Hindlimb muscle (tissue), 1 donor: Measurements from ENCODE around the gene NUDT6. TPM values are rescaled to one million over a fixed set of nuclear protein-coding genes. Genes with fewer than 3 reads are reported as not detected.
"Not testable (repeated sequence)": the region's sequence is repeated elsewhere in the genome, so short reads cannot be mapped to it uniquely, and the experiment has no call there.

Experiments used
- DNase-seq: peaks from one replicate; pipeline ENCODE4 v3.0.0-alpha.2; 2013
- polyA plus RNA-seq: library from polyadenylated mRNA; unstranded; fragments of 120-200 nt; gene quantifications from one replicate; pipeline ENCODE4 v1.2.1, GENCODE V29; 2013; ENCODE audit not compliant: insufficient read length

NUDT6 gene
- 7.2 TPM for polyA plus RNA-seq

GRCh38 chr4:122921971-122922876 lies at the start of gene NUDT6:
Gene NUDT6, minus strand, starts transcription at chr4:122922597. Its CDS starts 25 bp downstream, at chr4:122922572.
- peak; percentile 71 for DNase-seq

GRCh38 chr4:122968227-122968812 lies 45.9 kb upstream of the NUDT6 start:
- no peak for DNase-seq

GRCh38 chr4:122967231-122967630 lies 44.8 kb upstream of the NUDT6 start:
- no peak for DNase-seq

GRCh38 chr4:122966201-122966600 lies 43.8 kb upstream of the NUDT6 start:
- DNase-seq: no peak

- no peak for DNase-seq
Measured at GRCh38 chr4:122963216-122963615, 40.8 kb upstream of the NUDT6 start.

GRCh38 chr4:122960611-122961000 lies 38.2 kb upstream of the NUDT6 start:
- peak; percentile 24 for DNase-seq

GRCh38 chr4:122959981-122960610 lies 37.7 kb upstream of the NUDT6 start:
- no peak for DNase-seq

GRCh38 chr4:122959441-122959840 lies 37.0 kb upstream of the NUDT6 start:
- DNase-seq: no peak

GRCh38 chr4:122958505-122958904 lies 36.1 kb upstream of the NUDT6 start:
- DNase-seq: no peak

GRCh38 chr4:122953924-122954323 lies 31.5 kb upstream of the NUDT6 start:
- DNase-seq: no peak

GRCh38 chr4:122952028-122952427 lies 29.6 kb upstream of the NUDT6 start:
- DNase-seq: no peak

- DNase-seq: no peak
Measured at GRCh38 chr4:122948671-122949070, 26.3 kb upstream of the NUDT6 start.

GRCh38 chr4:122946142-122946541 lies 23.7 kb upstream of the NUDT6 start:
- DNase-seq: no peak

- not testable (repeated sequence) for DNase-seq
Measured at GRCh38 chr4:122945136-122945535, 22.7 kb upstream of the NUDT6 start.

- DNase-seq: no peak
Measured at GRCh38 chr4:122932763-122933162, 10.4 kb upstream of the NUDT6 start.

- no peak for DNase-seq
Measured at GRCh38 chr4:122930862-122931261, 8.5 kb upstream of the NUDT6 start.

- DNase-seq: no peak
Measured at GRCh38 chr4:122928930-122929329, 6.5 kb upstream of the NUDT6 start.

- peak; percentile 91 for DNase-seq
Measured at GRCh38 chr4:122922877-122923511, 597 bp upstream of the NUDT6 start.

GRCh38 chr4:122921300-122921699 lies 1.1 kb downstream of the NUDT6 start:
- DNase-seq: no peak

- DNase-seq: no peak
Measured at GRCh38 chr4:122920473-122920872, 1.9 kb downstream of the NUDT6 start.

- DNase-seq: no peak
Measured at GRCh38 chr4:122917731-122918130, 4.7 kb downstream of the NUDT6 start.

- no peak for DNase-seq
Measured at GRCh38 chr4:122914938-122915337, 7.5 kb downstream of the NUDT6 start.

- no peak for DNase-seq
Measured at GRCh38 chr4:122914292-122914904, 8.0 kb downstream of the NUDT6 start.
